K562 (cell line): Measurements from ENCODE around the gene PTPRB. TPM values are rescaled to one million over a fixed set of nuclear protein-coding genes. Genes with fewer than 3 reads are reported as not detected.

Source experiments
- BRF1 ChIP-seq: IDR thresholded peaks from 3 replicates; pipeline ENCODE4 v1.6.1; 2011; ENCODE audit warnings: borderline replicate concordance, mild to moderate bottlenecking; ENCODE audit not compliant: insufficient read length; ENCODE audit errors: extremely low read depth
- CREB5 ChIP-seq: fragments of 250-450 bp; sonication (Bioruptor Pico); IDR thresholded peaks from 2 replicates; pipeline ENCODE4 v1.5.0; 2020; ENCODE audit warnings: mild to moderate bottlenecking
- E2F3 ChIP-seq: fragments of 250-450 bp; sonication (Bioruptor Pico); IDR thresholded peaks from 2 replicates; pipeline ENCODE4 v1.4.0; 2020; ENCODE audit warnings: mild to moderate bottlenecking
- GATAD2B ChIP-seq: fragments of 450-650 bp; IDR thresholded peaks from 2 replicates; pipeline ENCODE4 v1.6.1; 2017; ENCODE audit warnings: mild to moderate bottlenecking, borderline replicate concordance
- HNRNPL ChIP-seq: fragments of 200-400 bp; formaldehyde crosslinking; IDR thresholded peaks from 2 replicates; pipeline ENCODE4 v1.6.1; 2017; ENCODE audit warnings: low read depth, mild to moderate bottlenecking, low read length
- MEIS2 ChIP-seq: fragments of 450-650 bp; IDR thresholded peaks from 2 replicates; pipeline ENCODE4 v1.6.1; 2014; ENCODE audit warnings: mild to moderate bottlenecking; ENCODE audit not compliant: partially characterized antibody
- NCOA1 ChIP-seq: fragments of 450-650 bp; IDR thresholded peaks from 2 replicates; pipeline ENCODE4 v1.6.1; 2016; ENCODE audit warnings: low read depth
- NR2C2 ChIP-seq, 2 experiments: fragments of 200-800 bp in 1 of 2; sonication (Bioruptor generic) in 1 of 2; sonication (generic) in 1 of 2; formaldehyde crosslinking in 1 of 2; IDR thresholded peaks; 2 replicates each; pipeline versions ENCODE4 v1.6.1 to v1.8.0; 2016 to 2022; ENCODE audit warnings: mild to moderate bottlenecking in 1 of 2, missing compliant biosample characterization in 1 of 2, missing genetic modification characterization in 1 of 2, missing genetic modification reagents in 1 of 2
- PRPF4 ChIP-seq: fragments of 200-400 bp; formaldehyde crosslinking; IDR thresholded peaks from one replicate; pipeline ENCODE4 v1.6.1; 2017; ENCODE audit warnings: low read length, low read depth, mild to moderate bottlenecking; ENCODE audit not compliant: insufficient read depth, poor library complexity, severe bottlenecking
- RBFOX2 ChIP-seq: fragments of 200-400 bp; formaldehyde crosslinking; IDR thresholded peaks from 2 replicates; pipeline ENCODE4 v1.6.1; 2017; ENCODE audit warnings: low read depth, mild to moderate bottlenecking, low read length, moderate library complexity
- SLC30A9 ChIP-seq: fragments of 250-450 bp; sonication (Bioruptor Pico); IDR thresholded peaks from 2 replicates; pipeline ENCODE4 v1.8.0; 2022; ENCODE audit warnings: mild to moderate bottlenecking, moderate library complexity
- ZFX ChIP-seq: sonication (generic); formaldehyde crosslinking; IDR thresholded peaks from 2 replicates; pipeline ENCODE4 v1.8.0; 2022; ENCODE audit warnings: mild to moderate bottlenecking, missing genetic modification reagents, moderate library complexity
- ZNF140 ChIP-seq: fragments of 250-450 bp; sonication (Bioruptor Pico); IDR thresholded peaks from 2 replicates; pipeline ENCODE4 v1.8.0; 2021; ENCODE audit warnings: moderate library complexity, mild to moderate bottlenecking, inconsistent platforms
- ZNF436 ChIP-seq: fragments of 250-450, 450-650 bp; sonication (Bioruptor Pico); formaldehyde crosslinking; IDR thresholded peaks from 2 replicates; pipeline ENCODE4 v1.7.0; 2020; ENCODE audit warnings: mild to moderate bottlenecking
- polyA plus RNA-seq, 8 experiments: library from polyadenylated mRNA; depleted of rRNA in 4 of 8; stranded (reverse) in 5 of 8; unstranded in 3 of 8; fragments of >200 nt; fragmentation: Nextera tagmentation in 2 of 8; fragmentation: Illumina TruSeq in 1 of 8; extraction: Ambion mirVana in 2 of 8; extraction: Trizol in 1 of 8; gene quantifications; 2 replicates each; pipeline versions ENCODE4 v1.2.1 to v1.2.3, GENCODE V29; 2011 to 2014; ENCODE audit warnings: inconsistent platforms in 1 of 8, missing spikeins in 1 of 8
- total RNA-seq, 7 experiments: library from RNA; depleted of rRNA in 6 of 7; stranded (reverse); fragments of >200 nt in 6 of 7; fragmentation: Illumina TruSeq in 2 of 7; extraction: Trizol in 2 of 7; gene quantifications; 2 replicates each; pipeline versions ENCODE4 v1.2.1 to v1.2.3, GENCODE V29; 2011 to 2021; ENCODE audit warnings: low replicate concordance in 1 of 7
- TF ChIP-seq, protein P1 (sequence below): fragments of 200-800 bp; sonication (Bioruptor generic); IDR thresholded peaks from 2 replicates; pipeline ENCODE4 v1.6.1; 2017; ENCODE audit warnings: missing genetic modification characterization, missing compliant biosample characterization

Gene PTPRB
- total and polyA plus RNA-seq, 9 of the 15 experiments (the other 6 are each of a cell fraction or from before 2014, with no cell fraction given) = 0.46 to 5.9 (median 3.1) TPM

DNA sequence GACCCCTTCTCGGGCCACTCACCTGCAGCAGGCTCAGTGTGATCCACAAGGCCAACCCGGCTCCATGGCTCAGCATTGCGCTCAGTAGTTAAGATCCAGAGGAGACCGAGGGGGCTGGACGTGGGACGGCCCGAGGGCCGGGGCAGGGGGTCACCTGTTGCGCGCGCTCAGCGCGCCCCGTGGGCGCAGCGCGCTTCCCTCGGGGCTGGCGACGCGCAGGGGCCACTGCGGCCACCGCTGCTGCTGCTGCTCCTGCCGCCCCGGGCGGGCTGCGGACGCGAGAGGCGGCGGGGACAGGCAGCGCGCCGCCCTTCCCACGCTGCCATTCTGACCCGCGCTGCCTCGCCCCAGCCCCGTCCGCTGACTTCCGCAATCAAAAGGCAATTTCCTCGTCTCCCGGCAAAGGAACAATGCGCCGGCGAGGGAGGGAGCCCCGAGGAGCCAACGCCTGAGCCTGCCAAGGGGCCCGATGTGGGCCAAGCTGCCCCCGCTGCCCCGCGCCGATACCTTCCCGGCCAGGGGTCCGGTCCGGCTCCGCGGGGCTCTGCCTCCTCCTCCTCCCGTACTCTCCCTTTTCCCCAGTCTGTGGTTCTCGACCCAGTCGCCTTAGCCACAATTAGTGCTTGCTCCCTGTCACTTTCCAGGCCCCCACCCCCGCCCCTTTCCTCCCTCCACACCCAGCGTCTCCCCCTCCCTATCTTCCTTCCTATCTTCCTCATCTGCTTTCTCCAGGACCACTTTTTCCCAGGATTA is 27.3 kb downstream of the PTPRB start (continued):
- no peak for TF ChIP-seq CREB5 (CRISPR knock-in tag)
- no peak for TF ChIP-seq MEIS2
- TF ChIP-seq BRF1 = no peak
- TF ChIP-seq ZNF436 (CRISPR knock-in tag) = no peak
- TF ChIP-seq E2F3 (CRISPR knock-in tag) = no peak
- TF ChIP-seq, protein P1, sequence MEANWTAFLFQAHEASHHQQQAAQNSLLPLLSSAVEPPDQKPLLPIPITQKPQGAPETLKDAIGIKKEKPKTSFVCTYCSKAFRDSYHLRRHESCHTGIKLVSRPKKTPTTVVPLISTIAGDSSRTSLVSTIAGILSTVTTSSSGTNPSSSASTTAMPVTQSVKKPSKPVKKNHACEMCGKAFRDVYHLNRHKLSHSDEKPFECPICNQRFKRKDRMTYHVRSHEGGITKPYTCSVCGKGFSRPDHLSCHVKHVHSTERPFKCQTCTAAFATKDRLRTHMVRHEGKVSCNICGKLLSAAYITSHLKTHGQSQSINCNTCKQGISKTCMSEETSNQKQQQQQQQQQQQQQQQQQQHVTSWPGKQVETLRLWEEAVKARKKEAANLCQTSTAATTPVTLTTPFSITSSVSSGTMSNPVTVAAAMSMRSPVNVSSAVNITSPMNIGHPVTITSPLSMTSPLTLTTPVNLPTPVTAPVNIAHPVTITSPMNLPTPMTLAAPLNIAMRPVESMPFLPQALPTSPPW = peak; percentile 59; the same call in 1 of the 2 replicates
- peak; percentile 63; the same call in 1 of the 2 replicates for TF ChIP-seq GATAD2B
- peak; percentile 76 for TF ChIP-seq RBFOX2
- TF ChIP-seq ZFX (CRISPR knock-in tag) = peak; percentile 42
- TF ChIP-seq PRPF4 = no peak
- TF ChIP-seq NCOA1 = no peak
- no peak for TF ChIP-seq NR2C2 (CRISPR knock-in tag; IDR thresholded peaks at IDR 0.05)
- TF ChIP-seq NR2C2 (tag; IDR thresholded peaks at IDR 0.05) = peak; percentile 15; the same call in 1 of the 2 replicates
- TF ChIP-seq ZNF140 (CRISPR knock-in tag) = no peak
- no peak for TF ChIP-seq SLC30A9
- TF ChIP-seq HNRNPL = no peak
